Uterus (tissue), 4 donors: Measurements from ENCODE around the gene STOX1. TPM values are rescaled to one million over a fixed set of nuclear protein-coding genes. Genes with fewer than 3 reads are reported as not detected.
"Not testable (repeated sequence)": the region's sequence is repeated elsewhere in the genome, so short reads cannot be mapped to it uniquely, and the experiment has no call there.

ENCODE experiments used
- DNase-seq, 2 donors: peaks; one replicate each; pipeline ENCODE4 v3.0.0-alpha.2; 2019 to 2020
- H3K27ac ChIP-seq, 2 donors: fragments of 200-600 bp; sonication (generic); 1 replicate in 1 of 2; 2 replicates in 1 of 2; pipeline ENCODE4 v1.5.1; 2016 to 2018
- H3K27me3 ChIP-seq, 2 donors: fragments of 200-600 bp; sonication (generic); one replicate each; pipeline ENCODE4 v1.5.1; 2018 to 2019; ENCODE audit warnings: control low read depth in 1 of 2
- H3K36me3 ChIP-seq, 2 donors: fragments of 200-600 bp; sonication (generic); one replicate each; pipeline ENCODE4 v1.5.1; 2019; ENCODE audit warnings: control low read depth in 1 of 2
- H3K4me1 ChIP-seq, 2 donors: fragments of 200-600 bp; sonication (generic); one replicate each; pipeline ENCODE4 v1.5.1; 2018 to 2019; ENCODE audit warnings: control low read depth in 1 of 2
- H3K4me3 ChIP-seq, 2 donors: fragments of 200-600 bp; sonication (generic); 1 replicate in 1 of 2; 2 replicates in 1 of 2; pipeline ENCODE4 v1.5.1; 2018 to 2019; ENCODE audit warnings: mild to moderate bottlenecking in 1 of 2
- H3K9me3 ChIP-seq, 2 donors: fragments of 200-600 bp; sonication (generic); one replicate each; pipeline ENCODE4 v1.5.1; 2019; ENCODE audit warnings: control low read depth in 1 of 2
- CTCF ChIP-seq, 4 experiments: fragments of 200-600 bp in 2 of 4; fragments of 450-650 bp in 2 of 4; sonication (generic) in 2 of 4; IDR thresholded peaks; one replicate each; pipeline ENCODE4 v1.5.1; 2016 to 2019; ENCODE audit warnings: antibody characterized with exemption in 4 of 4, mild to moderate bottlenecking in 2 of 4, moderate library complexity in 1 of 4
- POLR2A ChIP-seq, 2 donors: fragments of 450-650 bp; IDR thresholded peaks; one replicate each; pipeline ENCODE4 v1.6.1; 2016; ENCODE audit warnings: antibody characterized with exemption in 2 of 2, mild to moderate bottlenecking in 1 of 2, moderate library complexity in 1 of 2
- intact Hi-C: fragments of 100-400 bp; cut with DNase I; formaldehyde crosslinking; loops from one replicate; pipeline ENCODE4 v1.15.1; 2023; ENCODE audit warnings: low total_unique reads
- small RNA-seq: library from RNA; depleted of rRNA; stranded (forward); fragments of <200 nt; gene quantifications from one replicate; pipeline ENCODE3, GENCODE V24; 2016
- total RNA-seq, 4 donors: library from RNA; depleted of rRNA in 3 of 4; stranded (reverse); fragments of >200 nt in 3 of 4; gene quantifications; one replicate each; pipeline versions ENCODE4 v1.1.0 to v1.2.4, GENCODE V29; 2014 to 2023
- donor health status: DM: yes; HTN: yes; CAD: no.

STOX1 gene
- total RNA-seq, 4 donors from 2014 or later = 0.51 to 7.7 (median 4.2) TPM; not detected in 1

GRCh38 chr10:68938884-68939283, 111.6 kb downstream of the STOX1 start:
- TF ChIP-seq POLR2A (IDR thresholded peaks at IDR 0.05) = no peak
- TF ChIP-seq CTCF (IDR thresholded peaks at IDR 0.05) = no peak
- intact Hi-C loops = no loop called here
- Histone ChIP-seq H3K4me3 (no peak overlapping the region), H3K27me3 (no peaks in the 10 kb centered on the region), H3K27ac (no peak overlapping the region), H3K4me1 (no peaks in the 10 kb centered on the region), H3K36me3 (no peaks in the 10 kb centered on the region), H3K9me3 (no peaks in the 10 kb centered on the region)
- no peak for DNase-seq

GRCh38 chr10:68940917-68941316, 113.6 kb downstream of the STOX1 start:
- not testable (repeated sequence) for H3K36me3 ChIP-seq

More at GRCh38 chr10:68940917-68941316, 113.6 kb downstream of the STOX1 start:
- DNase-seq, H3K9me3 ChIP-seq, intact Hi-C loops, H3K4me1 ChIP-seq, H3K27ac ChIP-seq, H3K4me3 ChIP-seq, H3K27me3 ChIP-seq: not testable (repeated sequence)

Small RNA genes within 50 kb of the gene (small RNA-seq; reads per million reads assigned to genes)
- gene RNU6-571P (not detected), gene RNU6-697P (not detected)

Other genes with a start within 250 kb of the STOX1 start
- 10 to 100 TPM; 31.0 to 75.6 (median 51.7) TPM for gene CCAR1, start 106.3 kb upstream of the STOX1 start, total RNA-seq
- 10 to 100 TPM; 44.6 to 76.3 (median 49.1) TPM for gene DDX50, start 73.8 kb downstream of the STOX1 start, total RNA-seq
- gene DDX21, start 128.6 kb downstream of the STOX1 start, total RNA-seq = 10 to 100 TPM; 24.1 to 52.6 (median 38.1) TPM
- gene KIFBP, start 161.3 kb downstream of the STOX1 start, total RNA-seq = 10 to 100 TPM in 3 of 4 donors, 1 to 10 TPM in 1; 7.4 to 49.2 (median 30.4) TPM